Dendritic cell treated with granulocyte-macrophage colony-stimulating factor and Interleukin-4, amounts not matched to agents 40 ng/mL and 50 ng/mL, for 4 days (primary cell): ENCODE data around the gene PARN.

ENCODE experiments used
- H3K27ac Mint-ChIP-seq: one replicate; pipeline ENCODE4 v1.8.0; 2022; ENCODE audit warnings: mild to moderate bottlenecking, mixed read lengths
- H3K27me3 Mint-ChIP-seq: one replicate; pipeline ENCODE4 v1.8.0; 2022; ENCODE audit warnings: mild to moderate bottlenecking, mixed read lengths
- H3K36me3 Mint-ChIP-seq: one replicate; pipeline ENCODE4 v1.8.0; 2022; ENCODE audit warnings: low read depth, mixed read lengths
- H3K4me1 Mint-ChIP-seq: one replicate; pipeline ENCODE4 v1.8.0; 2022; ENCODE audit warnings: low read depth, mixed read lengths
- H3K4me3 Mint-ChIP-seq: one replicate; pipeline ENCODE4 v1.8.0; 2022; ENCODE audit warnings: mild to moderate bottlenecking, moderate library complexity, mixed read lengths
- H3K9me3 Mint-ChIP-seq: one replicate; pipeline ENCODE4 v1.8.0; 2022; ENCODE audit warnings: mixed read lengths
- intact Hi-C: fragments of 100-400 bp; cut with micrococcal nuclease; formaldehyde crosslinking; loops from one replicate; pipeline ENCODE4 v1.15.0; 2022

The PARN gene

DNA sequence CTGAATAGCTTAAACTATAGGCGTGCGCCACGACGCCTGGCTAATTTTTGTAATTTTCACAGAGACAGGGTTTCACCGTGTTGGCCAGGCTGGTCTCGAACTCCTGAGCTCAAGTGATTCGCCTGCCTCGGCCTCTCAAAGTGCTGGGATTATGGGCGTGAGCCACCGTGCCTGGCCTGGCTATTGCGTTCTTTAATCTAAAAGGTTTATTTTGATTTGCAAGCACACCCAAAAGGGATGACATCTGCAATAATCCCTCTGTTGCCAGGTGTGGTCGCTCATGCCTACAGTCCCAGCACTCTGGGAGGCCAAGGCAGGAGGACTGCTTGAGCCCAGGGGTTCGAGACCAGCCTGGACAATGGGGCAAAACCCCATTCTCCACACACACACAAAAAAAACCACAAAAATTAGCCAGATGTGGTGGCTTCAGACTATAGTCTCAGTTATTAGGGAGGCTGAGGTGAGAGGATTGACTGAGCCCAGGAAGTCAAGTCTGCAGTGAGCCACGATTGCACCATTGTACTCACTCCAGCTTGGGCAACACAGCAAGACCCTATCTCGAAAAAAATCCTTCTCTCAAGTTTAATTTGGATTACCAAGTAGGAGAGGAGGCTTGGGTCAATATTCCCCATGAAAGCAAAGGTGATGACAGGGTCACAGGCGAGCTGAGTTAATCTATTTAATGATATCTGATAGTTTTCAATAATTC is 144.1 kb downstream of the PARN start:
- Mint-ChIP-seq H3K4me3 (no peak overlapping the region), H3K27me3 (no peaks in the 10 kb centered on the region), H3K36me3 (peaks cover 29% of the 10 kb centered on the region), H3K4me1 (peaks cover 21% of the 10 kb centered on the region), H3K27ac (no peak overlapping the region), H3K9me3 (no peaks in the 10 kb centered on the region)
- intact Hi-C loops = no loop called here

DNA sequence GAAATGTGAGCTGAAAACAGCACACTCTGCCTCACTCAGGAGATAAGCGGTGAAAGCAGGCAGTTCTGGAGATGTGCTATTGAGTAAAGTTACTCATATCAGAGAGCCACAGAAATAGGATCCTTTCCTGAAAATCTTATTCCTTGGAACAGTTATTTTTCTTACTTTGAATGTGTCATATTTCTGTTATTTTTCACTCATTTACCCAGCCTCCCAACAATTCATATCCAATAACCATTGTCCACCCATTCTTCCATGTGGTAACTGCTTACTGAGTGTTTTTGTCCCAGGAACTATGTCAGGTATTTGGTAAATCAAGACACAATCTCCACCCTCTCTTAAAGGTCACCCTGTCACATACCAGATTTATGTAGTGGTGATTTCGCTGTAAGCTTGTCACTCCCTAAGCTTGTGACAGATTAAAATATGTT is 144.9 kb downstream of the PARN start:
- Mint-ChIP-seq H3K27me3 (no peaks in the 10 kb centered on the region), H3K4me3 (no peak overlapping the region), H3K27ac (no peak overlapping the region), H3K9me3 (peaks cover 5% of the 10 kb centered on the region), H3K36me3 (peaks cover 36% of the 10 kb centered on the region), H3K4me1 (peaks cover 21% of the 10 kb centered on the region)
- intact Hi-C loops = no loop called here

DNA sequence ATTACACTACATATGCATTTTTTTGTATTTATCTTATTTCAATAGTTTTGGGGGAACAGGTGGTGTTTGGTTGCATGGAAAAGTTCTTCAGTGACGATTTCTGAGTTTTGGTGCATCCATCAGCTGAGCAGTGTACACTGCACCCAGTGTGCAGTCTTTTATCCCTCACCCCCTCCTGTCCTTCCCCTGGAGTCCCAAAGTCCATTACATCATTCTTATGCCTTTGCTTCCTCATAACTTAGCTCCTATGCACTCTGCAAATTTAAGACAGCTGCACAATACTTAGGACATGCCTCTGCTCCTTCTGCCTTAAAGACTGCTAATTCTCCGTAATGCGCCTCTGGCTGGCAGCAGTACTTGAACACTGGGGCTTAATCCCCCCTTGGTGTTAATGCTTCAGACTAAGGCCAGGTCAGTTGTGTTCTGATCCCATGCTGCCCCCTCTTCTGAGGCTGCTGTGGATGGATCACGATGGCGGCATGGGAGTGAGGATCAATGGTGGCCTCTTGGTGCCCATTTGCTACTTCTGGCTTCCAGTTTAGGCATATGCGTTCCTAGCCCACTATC is 146.2 kb downstream of the PARN start:
- H3K9me3 Mint-ChIP-seq = peaks cover 9% of the 10 kb centered on the region

DNA sequence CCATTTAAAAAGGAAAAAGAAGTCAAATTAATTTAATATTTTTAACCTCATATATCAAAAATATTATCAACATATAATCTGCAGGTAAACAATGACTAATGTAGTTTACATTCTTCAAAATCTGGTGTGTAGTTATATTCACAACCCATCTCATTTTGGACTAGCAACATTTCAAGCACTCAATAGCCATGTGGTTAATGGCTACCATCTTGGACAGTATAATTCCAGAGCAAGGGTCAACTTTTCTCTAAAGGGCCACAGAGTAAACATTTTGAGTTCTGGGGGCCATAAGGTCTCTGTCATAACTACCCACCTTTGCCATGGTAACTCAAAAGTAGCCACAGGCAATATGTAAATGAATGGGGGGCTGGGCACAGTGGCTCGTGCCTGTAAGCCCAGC is 153.9 kb downstream of the PARN start:
- Mint-ChIP-seq H3K4me3 (no peak overlapping the region), H3K4me1 (no peaks in the 10 kb centered on the region), H3K27me3 (no peaks in the 10 kb centered on the region), H3K27ac (no peak overlapping the region), H3K9me3 (peaks cover 9% of the 10 kb centered on the region), H3K36me3 (peaks cover 52% of the 10 kb centered on the region)
- intact Hi-C loops = no loop called here

More for the DNA sequence above, 146.2 kb downstream of the PARN start:
- Mint-ChIP-seq H3K27me3 (no peaks in the 10 kb centered on the region), H3K4me1 (peaks cover 21% of the 10 kb centered on the region), H3K27ac (no peak overlapping the region), H3K4me3 (no peak overlapping the region), H3K36me3 (peaks cover 45% of the 10 kb centered on the region)
- intact Hi-C loops = no loop called here

DNA sequence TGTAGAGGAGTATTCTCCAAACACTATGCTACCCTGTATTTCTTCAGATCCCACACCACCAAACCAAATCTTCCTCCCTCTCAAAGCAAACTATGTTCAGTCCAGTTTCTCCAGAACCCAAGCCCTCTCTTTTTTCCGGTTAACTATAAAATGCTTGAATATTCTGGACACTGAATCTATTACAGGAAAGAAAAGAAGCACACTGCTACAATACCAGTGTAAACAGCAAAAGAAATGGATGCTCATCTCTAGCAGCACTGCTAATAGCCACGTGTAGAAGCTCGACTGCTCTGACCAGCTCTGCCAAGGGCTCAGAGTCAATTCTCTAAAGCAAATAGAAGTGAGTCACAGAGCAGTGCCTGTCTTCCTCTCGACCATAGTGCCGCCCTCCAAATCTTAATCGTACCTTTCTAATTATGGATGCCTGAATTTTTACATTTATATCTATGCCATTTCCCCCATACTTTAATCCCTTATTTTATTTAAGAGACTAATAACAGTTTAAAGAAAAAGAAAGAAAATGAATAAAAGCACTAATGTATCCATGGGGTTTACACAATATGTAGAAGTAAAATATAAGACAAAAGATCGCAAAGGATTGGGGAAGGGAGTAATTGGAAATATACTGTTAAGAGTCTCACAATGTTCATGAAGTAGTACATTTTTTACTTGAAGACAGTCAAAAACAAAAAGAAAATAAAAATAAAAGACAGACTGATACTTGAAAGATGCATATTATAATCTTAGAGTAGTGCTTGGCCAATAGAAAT is 154.5 kb downstream of the PARN start:
- no peak overlapping the region for H3K4me3 Mint-ChIP-seq
- peaks cover 8% of the 10 kb centered on the region for H3K9me3 Mint-ChIP-seq
- H3K27me3 Mint-ChIP-seq = no peaks in the 10 kb centered on the region
- intact Hi-C loops = no loop called here
- H3K27ac Mint-ChIP-seq = no peak overlapping the region
- peaks cover 49% of the 10 kb centered on the region for H3K36me3 Mint-ChIP-seq
- H3K4me1 Mint-ChIP-seq = no peaks in the 10 kb centered on the region

DNA sequence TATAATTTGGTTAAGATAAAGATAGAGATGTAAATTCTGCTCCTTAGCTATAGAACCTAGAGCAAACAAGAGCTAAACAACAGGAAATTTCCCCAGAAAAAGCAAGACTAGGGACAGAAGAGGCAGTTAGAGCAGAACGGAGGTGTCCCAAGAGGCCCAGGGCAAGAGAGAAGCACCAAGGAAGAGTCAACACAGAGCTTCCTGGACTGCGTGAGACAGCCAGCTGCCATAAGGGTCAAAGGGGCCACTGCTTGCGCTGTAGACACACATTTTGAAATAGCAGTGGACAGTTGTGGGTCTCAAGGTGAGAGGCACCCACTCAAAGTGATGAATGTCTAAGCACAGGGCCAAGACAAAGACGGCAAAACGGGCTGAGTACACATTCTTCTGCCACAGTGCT is 156.6 kb downstream of the PARN start:
- peaks cover 29% of the 10 kb centered on the region for H3K36me3 Mint-ChIP-seq
- no peaks in the 10 kb centered on the region for H3K9me3 Mint-ChIP-seq
- no peak overlapping the region for H3K27ac Mint-ChIP-seq
- H3K4me3 Mint-ChIP-seq = no peak overlapping the region
- no peaks in the 10 kb centered on the region for H3K27me3 Mint-ChIP-seq
- intact Hi-C loops = no loop called here
- no peaks in the 10 kb centered on the region for H3K4me1 Mint-ChIP-seq

DNA sequence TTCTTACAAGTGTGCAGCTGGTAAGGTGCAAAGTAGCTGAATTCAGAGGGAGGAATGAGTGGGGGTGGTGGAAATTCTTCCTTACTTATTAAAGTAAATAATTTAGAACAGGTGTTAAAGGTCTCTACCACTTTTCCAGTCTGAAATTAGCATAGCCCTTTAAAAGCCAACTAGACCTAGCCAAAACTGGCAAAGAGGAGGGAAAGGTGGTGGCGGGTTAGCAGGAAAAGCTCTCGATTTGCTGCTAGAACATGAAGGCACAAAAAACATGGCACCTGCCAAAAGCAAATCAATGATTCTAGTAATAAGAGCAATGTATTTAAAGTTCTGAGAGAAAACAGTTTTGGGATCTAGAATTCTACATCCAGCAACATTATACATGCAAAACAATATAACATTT is 157.7 kb downstream of the PARN start:
- no peaks in the 10 kb centered on the region for H3K4me1 Mint-ChIP-seq
- H3K4me3 Mint-ChIP-seq = no peak overlapping the region
- H3K36me3 Mint-ChIP-seq = peaks cover 23% of the 10 kb centered on the region
- no peak overlapping the region for H3K27ac Mint-ChIP-seq
- H3K27me3 Mint-ChIP-seq = no peaks in the 10 kb centered on the region
- H3K9me3 Mint-ChIP-seq = no peaks in the 10 kb centered on the region
- intact Hi-C loops = no loop called here

DNA sequence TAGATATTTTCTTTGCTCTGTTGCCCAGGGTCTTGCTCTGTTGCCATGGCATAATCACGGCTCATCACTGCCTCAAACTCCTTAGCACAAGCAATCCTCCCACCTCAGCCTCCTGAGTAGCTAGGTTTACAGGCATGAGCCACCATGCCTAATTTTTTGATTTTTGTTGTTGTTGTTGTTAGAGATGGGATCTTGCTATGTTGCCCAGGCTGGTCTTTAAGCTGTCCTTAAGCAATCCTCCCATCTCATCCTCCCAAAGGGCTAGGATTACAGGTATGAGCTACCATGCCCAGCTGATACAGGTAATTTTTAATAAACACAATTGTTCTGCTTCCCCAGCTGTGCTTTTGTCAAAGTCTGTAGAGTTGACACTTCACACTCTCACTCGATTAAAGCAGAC is 159.3 kb downstream of the PARN start:
- no peak overlapping the region for H3K27ac Mint-ChIP-seq
- no peaks in the 10 kb centered on the region for H3K4me1 Mint-ChIP-seq
- intact Hi-C loops = no loop called here
- peaks cover 12% of the 10 kb centered on the region for H3K36me3 Mint-ChIP-seq
- H3K9me3 Mint-ChIP-seq = no peaks in the 10 kb centered on the region
- no peaks in the 10 kb centered on the region for H3K27me3 Mint-ChIP-seq
- H3K4me3 Mint-ChIP-seq = no peak overlapping the region

DNA sequence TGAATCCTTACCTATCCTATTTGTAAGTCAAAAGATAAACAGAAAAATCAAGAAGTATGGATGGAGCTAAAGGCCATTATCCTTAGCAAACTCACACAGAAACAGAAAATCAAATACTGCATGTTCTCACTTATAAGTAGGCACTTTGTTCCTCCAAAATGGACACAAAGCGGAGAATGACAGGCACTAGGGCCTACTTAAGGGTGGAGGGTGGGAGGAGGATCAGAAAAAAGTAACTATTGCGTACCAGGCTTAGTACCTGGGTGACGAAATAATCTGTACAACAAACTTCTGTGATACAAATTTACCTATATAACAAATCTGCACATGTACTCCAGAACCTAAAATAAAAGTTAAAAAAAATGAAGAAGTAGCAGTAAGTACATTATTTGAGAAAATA is 164.3 kb downstream of the PARN start:
- no peaks in the 10 kb centered on the region for H3K27me3 Mint-ChIP-seq
- no peaks in the 10 kb centered on the region for H3K4me1 Mint-ChIP-seq
- intact Hi-C loops = no loop called here
- no peak overlapping the region for H3K27ac Mint-ChIP-seq
- peaks cover 34% of the 10 kb centered on the region for H3K36me3 Mint-ChIP-seq
- peaks cover 19% of the 10 kb centered on the region for H3K9me3 Mint-ChIP-seq
- no peak overlapping the region for H3K4me3 Mint-ChIP-seq

DNA sequence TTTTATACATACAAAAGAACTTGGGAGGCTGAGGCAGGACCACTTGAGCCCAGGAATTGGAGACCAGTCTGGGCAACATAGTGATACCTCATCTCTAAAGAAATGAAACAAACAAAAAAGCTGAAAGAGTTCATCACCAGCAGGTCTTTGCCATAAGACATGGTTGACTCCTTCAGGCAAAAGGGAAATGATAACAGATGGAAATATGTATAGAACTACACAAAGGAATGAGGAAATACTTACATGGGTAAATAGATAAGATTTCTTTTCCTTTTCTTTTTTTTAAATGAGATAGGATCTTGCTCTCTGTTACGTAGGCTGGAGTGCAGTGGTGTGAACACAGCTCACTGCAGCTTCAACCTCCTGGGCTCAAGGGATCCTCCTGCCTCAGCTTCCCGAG is 165.3 kb downstream of the PARN start:
- Mint-ChIP-seq H3K9me3 (peaks cover 19% of the 10 kb centered on the region), H3K27me3 (no peaks in the 10 kb centered on the region), H3K27ac (no peak overlapping the region), H3K4me1 (no peaks in the 10 kb centered on the region), H3K36me3 (peaks cover 36% of the 10 kb centered on the region), H3K4me3 (no peak overlapping the region)
- intact Hi-C loops = no loop called here

DNA sequence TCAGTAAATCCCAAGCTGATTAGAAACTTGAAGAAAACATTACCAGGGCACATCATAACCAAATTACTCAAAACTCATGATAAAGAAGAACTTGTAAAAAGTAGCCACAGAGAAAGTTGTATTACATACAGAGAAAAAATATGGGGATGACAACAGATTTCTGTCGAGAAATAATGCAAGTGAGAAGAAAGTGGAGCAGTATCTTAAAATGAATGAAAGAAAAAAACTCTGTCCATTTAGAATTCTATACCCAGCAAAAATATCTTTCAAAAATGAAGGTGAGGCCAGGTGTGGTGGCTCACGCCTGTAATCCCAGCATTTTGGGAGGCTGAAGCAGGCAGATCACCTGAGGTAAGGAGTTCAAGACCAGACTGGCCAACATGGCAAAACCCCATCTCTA is 165.9 kb downstream of the PARN start:
- H3K4me1 Mint-ChIP-seq = no peaks in the 10 kb centered on the region
- intact Hi-C loops = no loop called here
- H3K36me3 Mint-ChIP-seq = peaks cover 36% of the 10 kb centered on the region
- no peak overlapping the region for H3K4me3 Mint-ChIP-seq
- no peaks in the 10 kb centered on the region for H3K27me3 Mint-ChIP-seq
- H3K27ac Mint-ChIP-seq = no peak overlapping the region
- H3K9me3 Mint-ChIP-seq = peaks cover 19% of the 10 kb centered on the region

DNA sequence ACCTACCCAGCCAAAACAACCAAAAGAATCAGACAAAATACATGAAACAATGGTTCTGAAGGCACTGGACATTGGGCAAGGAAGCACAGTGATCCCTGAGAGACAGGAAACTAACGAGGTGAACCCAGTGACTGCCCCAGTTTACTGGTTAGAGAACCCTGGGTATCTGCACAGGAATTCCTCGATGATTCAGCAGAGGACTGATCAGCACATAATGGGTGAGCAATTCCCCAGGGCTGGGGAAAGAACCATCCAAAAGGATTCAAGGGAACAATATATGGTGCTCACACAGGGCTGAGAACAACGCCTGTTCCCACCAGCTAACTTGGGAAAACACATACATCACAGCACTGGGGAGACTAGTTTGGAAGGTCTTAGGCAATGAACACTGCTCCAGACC is 167.2 kb downstream of the PARN start:
- Mint-ChIP-seq H3K4me1 (no peaks in the 10 kb centered on the region), H3K9me3 (peaks cover 19% of the 10 kb centered on the region), H3K4me3 (no peak overlapping the region), H3K27me3 (no peaks in the 10 kb centered on the region), H3K36me3 (peaks cover 45% of the 10 kb centered on the region), H3K27ac (no peak overlapping the region)
- intact Hi-C loops = no loop called here

DNA sequence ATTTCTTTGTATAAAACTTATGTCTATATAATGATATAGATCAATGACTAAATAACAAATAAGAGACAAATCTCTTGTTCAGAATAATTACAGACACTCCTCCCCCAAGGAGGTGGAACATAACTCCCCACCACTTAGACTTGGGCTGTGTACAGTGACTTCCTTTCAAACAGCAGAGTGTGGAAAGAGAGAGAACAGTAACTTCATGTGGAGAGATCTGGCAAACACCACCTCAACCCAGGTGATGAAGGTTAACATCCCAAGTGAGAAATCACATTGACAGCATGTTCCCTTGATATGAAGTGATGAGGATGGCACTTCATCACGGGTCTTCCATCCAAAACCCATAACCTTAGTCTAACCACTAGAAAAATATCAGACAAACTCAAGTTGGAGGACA is 169.3 kb downstream of the PARN start:
- Mint-ChIP-seq H3K27ac (no peak overlapping the region), H3K4me1 (no peaks in the 10 kb centered on the region), H3K4me3 (no peak overlapping the region), H3K9me3 (peaks cover 19% of the 10 kb centered on the region), H3K36me3 (peaks cover 52% of the 10 kb centered on the region), H3K27me3 (no peaks in the 10 kb centered on the region)
- intact Hi-C loops = no loop called here

DNA sequence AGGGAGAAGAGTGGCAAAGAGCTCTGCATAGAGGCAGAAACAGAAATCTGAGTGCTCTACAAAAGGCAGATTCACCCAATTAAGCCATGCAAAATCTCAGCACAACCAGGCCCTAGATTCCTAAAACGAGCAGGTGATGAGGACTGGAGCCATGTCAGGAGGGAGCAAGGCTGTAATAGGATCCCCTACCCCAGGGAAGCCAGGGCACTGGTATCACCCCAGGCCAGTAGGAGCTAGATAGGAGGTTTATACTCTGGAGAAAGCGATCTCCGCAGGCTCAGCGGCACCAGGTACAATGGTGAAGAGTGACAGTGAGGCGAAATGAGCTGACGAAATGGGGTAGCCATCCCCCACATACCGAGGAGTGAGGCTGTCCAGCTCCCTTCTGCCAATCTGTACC is 171.5 kb downstream of the PARN start:
- Mint-ChIP-seq H3K27me3 (no peaks in the 10 kb centered on the region), H3K4me1 (no peaks in the 10 kb centered on the region), H3K4me3 (no peak overlapping the region), H3K36me3 (peaks cover 37% of the 10 kb centered on the region), H3K9me3 (peaks cover 4% of the 10 kb centered on the region), H3K27ac (no peak overlapping the region)
- intact Hi-C loops = no loop called here
